Measurements from ENCODE around the gene TMEM150C.

DNA sequence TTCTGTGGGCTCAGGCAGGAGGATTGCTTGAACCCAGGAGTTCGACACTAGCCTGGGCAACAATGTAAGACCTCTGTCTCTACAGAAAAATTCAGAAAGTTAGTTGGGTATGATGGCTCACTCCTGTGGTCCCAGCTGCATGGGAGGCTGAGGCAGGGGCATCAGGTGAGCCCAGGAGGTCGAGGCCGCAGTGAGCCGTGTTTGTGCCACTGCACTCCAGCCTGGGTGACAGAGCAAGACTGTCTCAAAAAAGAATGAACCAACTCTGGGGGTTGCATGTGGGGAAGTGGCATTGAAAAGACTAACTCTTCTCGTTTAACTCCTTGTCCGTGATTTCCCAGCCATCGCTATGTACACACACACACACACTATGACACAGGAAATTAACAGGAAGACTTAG is 104.5 kb downstream of the TMEM150C start:
- TF ChIP-seq, protein P1, sequence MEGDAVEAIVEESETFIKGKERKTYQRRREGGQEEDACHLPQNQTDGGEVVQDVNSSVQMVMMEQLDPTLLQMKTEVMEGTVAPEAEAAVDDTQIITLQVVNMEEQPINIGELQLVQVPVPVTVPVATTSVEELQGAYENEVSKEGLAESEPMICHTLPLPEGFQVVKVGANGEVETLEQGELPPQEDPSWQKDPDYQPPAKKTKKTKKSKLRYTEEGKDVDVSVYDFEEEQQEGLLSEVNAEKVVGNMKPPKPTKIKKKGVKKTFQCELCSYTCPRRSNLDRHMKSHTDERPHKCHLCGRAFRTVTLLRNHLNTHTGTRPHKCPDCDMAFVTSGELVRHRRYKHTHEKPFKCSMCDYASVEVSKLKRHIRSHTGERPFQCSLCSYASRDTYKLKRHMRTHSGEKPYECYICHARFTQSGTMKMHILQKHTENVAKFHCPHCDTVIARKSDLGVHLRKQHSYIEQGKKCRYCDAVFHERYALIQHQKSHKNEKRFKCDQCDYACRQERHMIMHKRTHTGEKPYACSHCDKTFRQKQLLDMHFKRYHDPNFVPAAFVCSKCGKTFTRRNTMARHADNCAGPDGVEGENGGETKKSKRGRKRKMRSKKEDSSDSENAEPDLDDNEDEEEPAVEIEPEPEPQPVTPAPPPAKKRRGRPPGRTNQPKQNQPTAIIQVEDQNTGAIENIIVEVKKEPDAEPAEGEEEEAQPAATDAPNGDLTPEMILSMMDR (IDR thresholded peaks at IDR 0.05), result no peak
- TF ChIP-seq EP300 (IDR thresholded peaks at IDR 0.05), result no peak

All from stomach (tissue), 4 donors.